Fibroblast of skin of scalp (primary cell): ENCODE results near the gene KLF7.

ENCODE experiments used
- DNase-seq: peaks from one replicate; pipeline ENCODE4 v3.0.0-alpha.2; 2013

KLF7 gene

GRCh38 chr2:207148020-207148419 is 17.7 kb downstream of the KLF7 start:
- DNase-seq = peak; percentile 84

- DNase-seq = no peak
These were observed 21.5 kb downstream of the KLF7 start for GRCh38 chr2:207144173-207144785.

GRCh38 chr2:207143215-207144172 is 22.3 kb downstream of the KLF7 start:
- peak; percentile 60 for DNase-seq

GRCh38 chr2:207142461-207142860 is 23.3 kb downstream of the KLF7 start:
- DNase-seq = no peak

GRCh38 chr2:207141386-207141785 is 24.4 kb downstream of the KLF7 start:
- no peak for DNase-seq

- no peak for DNase-seq
These were observed 25.5 kb downstream of the KLF7 start for GRCh38 chr2:207140265-207140664.

- DNase-seq = no peak
These were observed 26.2 kb downstream of the KLF7 start for GRCh38 chr2:207139552-207139951.

- peak; percentile 38 for DNase-seq
These were observed 27.0 kb downstream of the KLF7 start for GRCh38 chr2:207138627-207139297.

- no peak for DNase-seq
These were observed 28.0 kb downstream of the KLF7 start for GRCh38 chr2:207137596-207138337.

- no peak for DNase-seq
These were observed 28.9 kb downstream of the KLF7 start for GRCh38 chr2:207136874-207137273.

GRCh38 chr2:207135801-207136457 is 29.8 kb downstream of the KLF7 start:
- no peak for DNase-seq

- DNase-seq = no peak
These were observed 30.4 kb downstream of the KLF7 start for GRCh38 chr2:207135340-207135739.

- DNase-seq = peak; percentile 93
These were observed 31.8 kb downstream of the KLF7 start for GRCh38 chr2:207133820-207134519.

GRCh38 chr2:207133458-207133819 is 32.3 kb downstream of the KLF7 start:
- no peak for DNase-seq

GRCh38 chr2:207132019-207132418 is 33.7 kb downstream of the KLF7 start:
- DNase-seq = no peak

GRCh38 chr2:207131594-207131993 is 34.2 kb downstream of the KLF7 start:
- DNase-seq = no peak

- DNase-seq = no peak
These were observed 34.7 kb downstream of the KLF7 start for GRCh38 chr2:207130958-207131521.

- DNase-seq = no peak
These were observed 35.9 kb downstream of the KLF7 start for GRCh38 chr2:207129821-207130220.

- no peak for DNase-seq
These were observed 36.9 kb downstream of the KLF7 start for GRCh38 chr2:207128867-207129266.

- DNase-seq = peak; percentile 54
These were observed 38.9 kb downstream of the KLF7 start for GRCh38 chr2:207126724-207127308.
